Smooth muscle cell (in vitro differentiated cells): Measurements from ENCODE around the gene WDR37. TPM values are rescaled to one million over a fixed set of nuclear protein-coding genes. Genes with fewer than 3 reads are reported as not detected.

Experiments used
- DNase-seq: peaks from one replicate; lab custom pipeline; 2025; ENCODE audit not compliant: unreplicated experiment; lab: John Stamatoyannopoulos, UW
- H2AFZ ChIP-seq: fragments of 200-600 bp; sonication (generic); 2 replicates; pipeline ENCODE4 v1.6.0; 2016; ENCODE audit warnings: antibody characterized with exemption, low read depth, mild to moderate bottlenecking
- H3F3A ChIP-seq: fragments of 200-600 bp; sonication (generic); 2 replicates; pipeline ENCODE4 v1.6.0; 2017; ENCODE audit warnings: antibody characterized with exemption, low read depth
- H3K27ac ChIP-seq: fragments of 200-600 bp; sonication (generic); 2 replicates; pipeline ENCODE4 v1.5.1; 2016; ENCODE audit warnings: low read depth, mild to moderate bottlenecking
- H3K27me3 ChIP-seq: fragments of 200-600 bp; sonication (generic); 2 replicates; pipeline ENCODE4 v1.6.1; 2016; ENCODE audit warnings: low read depth, mild to moderate bottlenecking
- H3K36me3 ChIP-seq: fragments of 200-600 bp; sonication (generic); 2 replicates; pipeline ENCODE4 v1.5.1; 2016; ENCODE audit warnings: low read depth
- H3K4me1 ChIP-seq: fragments of 200-600 bp; sonication (generic); 2 replicates; pipeline ENCODE4 v1.5.1; 2016; ENCODE audit warnings: low read depth
- H3K4me2 ChIP-seq: fragments of 200-600 bp; sonication (generic); 2 replicates; pipeline ENCODE4 v1.6.0; 2016; ENCODE audit warnings: mild to moderate bottlenecking
- H3K4me3 ChIP-seq: fragments of 200-600 bp; sonication (generic); 2 replicates; pipeline ENCODE4 v1.5.1; 2016; ENCODE audit warnings: mild to moderate bottlenecking
- H3K79me2 ChIP-seq: fragments of 200-600 bp; sonication (generic); 2 replicates; pipeline ENCODE4 v1.6.0; 2016; ENCODE audit warnings: low read depth, mild to moderate bottlenecking
- H3K9ac ChIP-seq: fragments of 200-600 bp; sonication (generic); 2 replicates; pipeline ENCODE4 v1.6.0; 2016; ENCODE audit warnings: low read depth
- H3K9me3 ChIP-seq: fragments of 200-600 bp; sonication (generic); replicated peaks from 2 replicates; pipeline ENCODE4 v1.5.1; 2016; ENCODE audit warnings: low read depth
- H4K20me1 ChIP-seq: fragments of 200-600 bp; sonication (generic); 2 replicates; pipeline ENCODE4 v1.6.0; 2016; ENCODE audit warnings: low read depth
- CTCF ChIP-seq: fragments of 200-600 bp; sonication (generic); IDR thresholded peaks from 2 replicates; pipeline ENCODE4 v1.5.1; 2017; ENCODE audit warnings: borderline replicate concordance, mild to moderate bottlenecking, antibody characterized with exemption; ENCODE audit not compliant: insufficient read depth, poor library complexity, severe bottlenecking
- WGBS: methylation state at CpG from one replicate; pipeline ENCODE4 v1.1.7; 2016; ENCODE audit warnings: low lambda C conversion rate; 5-methylcytosine and 5-hydroxymethylcytosine counted together
- polyA plus RNA-seq: library from polyadenylated mRNA; unstranded; fragments of >200 nt; fragmentation: Nextera tagmentation; extraction: Ambion mirVana; gene quantifications from 2 replicates; pipeline ENCODE4 v1.2.1, GENCODE V29; 2016
- total RNA-seq: library from RNA; depleted of rRNA; stranded (reverse); fragments of >200 nt; gene quantifications from 2 replicates; pipeline ENCODE4 v1.2.3, GENCODE V29; 2014

Gene WDR37
- total and polyA plus RNA-seq, 2 experiments from 2014 or later = 10.5 to 10.7 TPM

- H3K36me3 ChIP-seq = peaks cover 4% of the 10 kb centered on the region
- H2AFZ ChIP-seq = no peak overlapping the region
These were observed 46.2 kb downstream of the WDR37 start for GRCh38 chr10:1102416-1102815.

GRCh38 chr10:1102831-1103230, 46.6 kb downstream of the WDR37 start:
- H3K4me2 ChIP-seq = no peak overlapping the region
- H3K4me1 ChIP-seq = no peaks in the 10 kb centered on the region
- DNase-seq = no peak
- H3K36me3 ChIP-seq = peaks cover 4% of the 10 kb centered on the region
- no peak overlapping the region for H3K9ac ChIP-seq
- no peaks in the 10 kb centered on the region for H3F3A ChIP-seq
- H2AFZ ChIP-seq = no peak overlapping the region
- 97% methylated on average over 2 of the region's 2 CpGs for WGBS
- peaks cover 63% of the 10 kb centered on the region for H4K20me1 ChIP-seq
- no peak overlapping the region for H3K27ac ChIP-seq
- H3K27me3 ChIP-seq = no peaks in the 10 kb centered on the region
- H3K9me3 ChIP-seq = no peaks in the 10 kb centered on the region
- TF ChIP-seq CTCF = no peak
- no peak overlapping the region for H3K4me3 ChIP-seq
- H3K79me2 ChIP-seq = no peaks in the 10 kb centered on the region

More at GRCh38 chr10:1102416-1102815, 46.2 kb downstream of the WDR37 start:
- DNase-seq = no peak
- 99% methylated on average over 7 of the region's 7 CpGs for WGBS
- H3K9me3 ChIP-seq = no peaks in the 10 kb centered on the region
- H3K4me3 ChIP-seq = no peak overlapping the region
- H3K79me2 ChIP-seq = no peaks in the 10 kb centered on the region
- no peaks in the 10 kb centered on the region for H3K27me3 ChIP-seq
- H3K9ac ChIP-seq = no peak overlapping the region
- TF ChIP-seq CTCF = no peak
- H4K20me1 ChIP-seq = peaks cover 63% of the 10 kb centered on the region
- H3K4me2 ChIP-seq = no peak overlapping the region
- no peaks in the 10 kb centered on the region for H3F3A ChIP-seq
- H3K4me1 ChIP-seq = no peaks in the 10 kb centered on the region
- H3K27ac ChIP-seq = no peak overlapping the region

- Histone ChIP-seq H3K27ac (no peak overlapping the region), H3K4me1 (no peaks in the 10 kb centered on the region), H4K20me1 (peaks cover 67% of the 10 kb centered on the region), H3F3A (no peaks in the 10 kb centered on the region), H3K4me2 (no peak overlapping the region), H3K9ac (no peak overlapping the region), H3K4me3 (no peak overlapping the region), H3K36me3 (peaks cover 4% of the 10 kb centered on the region), H3K27me3 (no peaks in the 10 kb centered on the region), H2AFZ (no peak overlapping the region), H3K9me3 (no peaks in the 10 kb centered on the region), H3K79me2 (no peaks in the 10 kb centered on the region)
- DNase-seq = no peak
- no peak for TF ChIP-seq CTCF
- 97% methylated on average over 18 of the region's 18 CpGs for WGBS
These were observed 47.4 kb downstream of the WDR37 start for GRCh38 chr10:1103551-1103950.

DNA sequence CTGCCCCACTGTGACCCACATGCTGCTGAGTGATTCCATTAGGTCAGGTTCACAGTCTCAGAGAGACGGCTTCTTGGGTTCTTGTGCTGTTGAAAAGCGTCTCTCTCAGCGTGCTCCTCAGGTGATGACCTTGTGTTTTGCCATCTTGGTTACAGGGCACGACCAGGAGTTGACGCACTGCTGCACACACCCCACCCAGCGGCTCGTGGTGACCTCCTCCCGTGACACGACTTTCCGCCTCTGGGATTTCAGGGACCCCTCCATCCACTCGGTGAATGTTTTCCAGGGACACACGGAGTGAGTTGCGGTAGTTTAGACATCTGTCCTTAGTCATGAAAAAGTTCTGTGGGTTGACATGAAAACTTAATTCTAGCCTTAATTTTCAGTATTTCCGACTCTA, 48.8 kb downstream of the WDR37 start:
- no peaks in the 10 kb centered on the region for H3K79me2 ChIP-seq
- H3F3A ChIP-seq = no peaks in the 10 kb centered on the region
- no peak overlapping the region for H3K4me2 ChIP-seq
- H3K4me1 ChIP-seq = no peaks in the 10 kb centered on the region
- WGBS = over 99% methylated on average over 14 of the region's 14 CpGs
- no peak for TF ChIP-seq CTCF
- DNase-seq = no peak
- H3K36me3 ChIP-seq = peaks cover 4% of the 10 kb centered on the region
- no peak overlapping the region for H3K9ac ChIP-seq
- H4K20me1 ChIP-seq = peaks cover 67% of the 10 kb centered on the region
- no peaks in the 10 kb centered on the region for H3K9me3 ChIP-seq
- H3K4me3 ChIP-seq = no peak overlapping the region
- H2AFZ ChIP-seq = no peak overlapping the region
- H3K27me3 ChIP-seq = no peaks in the 10 kb centered on the region
- H3K27ac ChIP-seq = no peak overlapping the region
